Right forelimb (tissue), 1 donor: ENCODE results near the gene DCLK2.
A peak's percentile ranks its signal among the peaks of the same experiment; 100 is the strongest.
"Not testable (repeated sequence)": the region's sequence is repeated elsewhere in the genome, so short reads cannot be mapped to it uniquely, and the experiment has no call there.

Experiments
- DNase-seq: peaks from one replicate; pipeline ENCODE4 v3.0.0-alpha.2; 2018

Gene DCLK2

GRCh38 chr4:150158041-150158440, 79.8 kb downstream of the DCLK2 start:
- DNase-seq, result no peak

GRCh38 chr4:150160473-150160872, 82.2 kb downstream of the DCLK2 start:
- no peak for DNase-seq

GRCh38 chr4:150161109-150161508, 82.9 kb downstream of the DCLK2 start:
- no peak for DNase-seq

GRCh38 chr4:150162020-150162419, 83.8 kb downstream of the DCLK2 start:
- DNase-seq, result not testable (repeated sequence)

GRCh38 chr4:150164055-150164454, 85.8 kb downstream of the DCLK2 start:
- DNase-seq, result no peak

- no peak for DNase-seq
Measured at GRCh38 chr4:150164956-150165629, 86.8 kb downstream of the DCLK2 start.

- DNase-seq, result no peak
Measured at GRCh38 chr4:150167054-150167453, 88.8 kb downstream of the DCLK2 start.

- DNase-seq, result no peak
Measured at GRCh38 chr4:150173432-150173861, 95.2 kb downstream of the DCLK2 start.

GRCh38 chr4:150173982-150174398, 95.7 kb downstream of the DCLK2 start:
- DNase-seq, result no peak

GRCh38 chr4:150176547-150176946, 98.3 kb downstream of the DCLK2 start:
- no peak for DNase-seq

GRCh38 chr4:150178161-150178560, 99.9 kb downstream of the DCLK2 start:
- DNase-seq, result no peak

GRCh38 chr4:150181536-150181935, 103.3 kb downstream of the DCLK2 start:
- no peak for DNase-seq

- DNase-seq, result no peak
Measured at GRCh38 chr4:150182794-150183193, 104.5 kb downstream of the DCLK2 start.

- DNase-seq, result not testable (repeated sequence)
Measured at GRCh38 chr4:150185033-150185432, 106.8 kb downstream of the DCLK2 start.

- DNase-seq, result no peak
Measured at GRCh38 chr4:150192986-150193385, 114.7 kb downstream of the DCLK2 start.

GRCh38 chr4:150197256-150197655, 119.0 kb downstream of the DCLK2 start:
- not testable (repeated sequence) for DNase-seq

- no peak for DNase-seq
Measured at GRCh38 chr4:150199056-150199455, 120.8 kb downstream of the DCLK2 start.

- no peak for DNase-seq
Measured at GRCh38 chr4:150205016-150205415, 126.8 kb downstream of the DCLK2 start.

GRCh38 chr4:150206265-150206664, 128.0 kb downstream of the DCLK2 start:
- no peak for DNase-seq

- no peak for DNase-seq
Measured at GRCh38 chr4:150206954-150207353, 128.7 kb downstream of the DCLK2 start.

GRCh38 chr4:150207871-150208270, 129.6 kb downstream of the DCLK2 start:
- no peak for DNase-seq

GRCh38 chr4:150209140-150209829, 131.0 kb downstream of the DCLK2 start:
- DNase-seq, result peak; percentile 63

- DNase-seq, result no peak
Measured at GRCh38 chr4:150211016-150211415, 132.8 kb downstream of the DCLK2 start.

GRCh38 chr4:150211799-150212445, 133.7 kb downstream of the DCLK2 start:
- DNase-seq, result no peak
